ENCODE measurements around the gene RIN1.
"Not testable (repeated sequence)": the region's sequence is repeated elsewhere in the genome, so short reads cannot be mapped to it uniquely, and the experiment has no call there.

Gene RIN1

DNA sequence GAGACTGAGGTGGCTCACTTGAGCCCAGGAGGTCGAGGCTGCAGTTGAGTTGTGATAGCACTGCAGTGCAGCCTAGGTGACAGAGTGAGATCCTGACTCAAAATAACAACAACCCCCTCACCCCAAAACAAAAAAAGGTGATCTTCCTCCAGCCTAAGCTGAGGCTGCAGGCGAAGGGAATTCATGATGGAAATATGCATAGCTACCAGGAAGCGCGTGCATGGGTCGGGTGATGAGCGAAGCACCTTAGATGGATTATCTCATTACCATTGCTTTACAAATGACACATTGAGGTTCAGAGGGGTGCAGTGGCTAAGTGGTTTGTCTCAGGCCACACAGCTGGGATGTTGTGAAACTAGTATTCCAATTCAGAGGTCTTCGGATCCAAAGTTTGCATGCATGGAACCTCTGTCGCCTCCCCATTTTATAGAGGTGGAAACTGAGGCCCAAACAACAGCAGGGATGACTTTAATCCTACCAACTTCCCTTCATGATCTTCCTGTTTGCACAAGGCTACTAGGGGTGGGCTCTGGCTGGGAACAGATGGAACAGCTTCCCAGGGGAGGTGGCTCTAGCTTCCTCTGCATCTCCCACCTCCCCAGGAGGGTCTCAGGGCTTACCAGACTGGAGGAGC lies 30.7 kb upstream of the RIN1 start:
- no peak overlapping the region for H3K27ac ChIP-seq (ENCODE audit: low read depth, low read length)
- no peak overlapping the region for H3K9ac ChIP-seq (ENCODE audit: low read length)
- H3K4me3 ChIP-seq (ENCODE audit: low read depth, low read length), result no peak overlapping the region
- H3K9me3 ChIP-seq (ENCODE audit: control insufficient read depth, insufficient read depth, low read depth, low read length), result no peaks in the 10 kb centered on the region
- H3K36me3 ChIP-seq (ENCODE audit: control insufficient read depth, insufficient read depth, low read length), result peaks cover 70% of the 10 kb centered on the region
- no peaks in the 10 kb centered on the region for H3K27me3 ChIP-seq (ENCODE audit: control insufficient read depth, insufficient read depth, low read length)
- peaks cover 11% of the 10 kb centered on the region for H3K4me1 ChIP-seq (ENCODE audit: control insufficient read depth, insufficient read depth, low read length)

- Histone ChIP-seq H3K4me1 (ENCODE audit: control insufficient read depth, insufficient read depth, low read length) (peaks cover 11% of the 10 kb centered on the region), H3K27me3 (ENCODE audit: control insufficient read depth, insufficient read depth, low read length) (no peaks in the 10 kb centered on the region), H3K9me3 (ENCODE audit: control insufficient read depth, insufficient read depth, low read depth, low read length) (no peaks in the 10 kb centered on the region), H3K27ac (ENCODE audit: low read depth, low read length) (no peak overlapping the region), H3K36me3 (ENCODE audit: control insufficient read depth, insufficient read depth, low read length) (peaks cover 76% of the 10 kb centered on the region), H3K4me3 (ENCODE audit: low read depth, low read length) (no peak overlapping the region), H3K9ac (ENCODE audit: low read length) (no peak overlapping the region)
Observed at GRCh38 chr11:66365711-66366619, 29.7 kb upstream of the RIN1 start.

- peaks cover 10% of the 10 kb centered on the region for H3K4me1 ChIP-seq (ENCODE audit: control insufficient read depth, insufficient read depth, low read length)
- H3K9me3 ChIP-seq (ENCODE audit: control insufficient read depth, insufficient read depth, low read depth, low read length), result no peaks in the 10 kb centered on the region
- no peak overlapping the region for H3K9ac ChIP-seq (ENCODE audit: low read length)
- H3K27me3 ChIP-seq (ENCODE audit: control insufficient read depth, insufficient read depth, low read length), result no peaks in the 10 kb centered on the region
- no peak overlapping the region for H3K4me3 ChIP-seq (ENCODE audit: low read depth, low read length)
- H3K36me3 ChIP-seq (ENCODE audit: control insufficient read depth, insufficient read depth, low read length), result peaks cover 76% of the 10 kb centered on the region
- H3K27ac ChIP-seq (ENCODE audit: low read depth, low read length), result no peak overlapping the region
Observed at GRCh38 chr11:66365166-66365565, 28.9 kb upstream of the RIN1 start.

DNA sequence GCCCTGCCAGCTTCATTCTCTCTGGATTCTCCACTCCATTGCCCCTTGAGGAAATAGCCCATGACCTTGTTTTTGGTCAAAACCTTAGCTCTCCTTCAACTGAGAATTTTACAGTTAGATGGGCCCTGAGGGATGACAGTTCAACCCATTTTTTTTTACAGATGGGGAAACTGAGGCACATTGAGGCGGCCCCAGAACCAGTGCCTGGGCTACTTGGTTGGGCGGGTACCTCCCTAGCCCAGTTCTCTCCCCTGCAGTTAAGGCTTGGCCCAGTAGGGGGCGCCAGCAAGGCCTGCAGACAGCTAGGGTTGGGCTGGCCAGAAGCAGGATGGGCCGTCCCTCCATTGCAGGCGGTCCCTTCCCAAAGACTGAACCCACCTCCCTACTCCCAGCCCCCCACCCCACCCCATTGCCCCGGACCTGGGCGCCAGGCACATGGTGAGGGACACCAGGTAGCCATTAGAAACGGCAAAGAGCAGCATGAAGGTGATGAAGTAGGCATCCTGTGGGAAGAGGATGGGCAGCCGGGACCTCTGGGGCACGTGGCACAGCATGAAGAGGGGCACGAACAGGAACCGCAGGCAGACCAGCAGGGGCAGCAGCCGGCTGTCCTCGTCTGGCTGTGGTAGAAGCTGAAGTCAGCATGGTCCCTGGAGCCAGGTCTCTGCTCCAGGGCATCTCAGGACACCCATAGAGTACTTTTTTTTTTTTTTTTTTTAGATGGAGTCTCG lies 27.7 kb upstream of the RIN1 start:
- Histone ChIP-seq H3K27ac (ENCODE audit: low read depth, low read length) (no peak overlapping the region), H3K27me3 (ENCODE audit: control insufficient read depth, insufficient read depth, low read length) (no peaks in the 10 kb centered on the region), H3K9ac (ENCODE audit: low read length) (no peak overlapping the region), H3K9me3 (ENCODE audit: control insufficient read depth, insufficient read depth, low read depth, low read length) (no peaks in the 10 kb centered on the region), H3K36me3 (ENCODE audit: control insufficient read depth, insufficient read depth, low read length) (peaks cover 72% of the 10 kb centered on the region), H3K4me1 (ENCODE audit: control insufficient read depth, insufficient read depth, low read length) (peaks cover 2% of the 10 kb centered on the region; the same call in 1 of the 2 replicates), H3K4me3 (ENCODE audit: low read depth, low read length) (no peak overlapping the region)

GRCh38 chr11:66363187-66363601 lies 27.0 kb upstream of the RIN1 start:
- H3K4me1 ChIP-seq (ENCODE audit: control insufficient read depth, insufficient read depth, low read length), result peaks cover 2% of the 10 kb centered on the region; the same call in 1 of the 2 replicates
- H3K9ac ChIP-seq (ENCODE audit: low read length), result no peak overlapping the region
- H3K9me3 ChIP-seq (ENCODE audit: control insufficient read depth, insufficient read depth, low read depth, low read length), result no peaks in the 10 kb centered on the region
- peaks cover 64% of the 10 kb centered on the region for H3K36me3 ChIP-seq (ENCODE audit: control insufficient read depth, insufficient read depth, low read length)
- no peak overlapping the region for H3K27ac ChIP-seq (ENCODE audit: low read depth, low read length)
- H3K27me3 ChIP-seq (ENCODE audit: control insufficient read depth, insufficient read depth, low read length), result no peaks in the 10 kb centered on the region
- H3K4me3 ChIP-seq (ENCODE audit: low read depth, low read length), result no peak overlapping the region

DNA sequence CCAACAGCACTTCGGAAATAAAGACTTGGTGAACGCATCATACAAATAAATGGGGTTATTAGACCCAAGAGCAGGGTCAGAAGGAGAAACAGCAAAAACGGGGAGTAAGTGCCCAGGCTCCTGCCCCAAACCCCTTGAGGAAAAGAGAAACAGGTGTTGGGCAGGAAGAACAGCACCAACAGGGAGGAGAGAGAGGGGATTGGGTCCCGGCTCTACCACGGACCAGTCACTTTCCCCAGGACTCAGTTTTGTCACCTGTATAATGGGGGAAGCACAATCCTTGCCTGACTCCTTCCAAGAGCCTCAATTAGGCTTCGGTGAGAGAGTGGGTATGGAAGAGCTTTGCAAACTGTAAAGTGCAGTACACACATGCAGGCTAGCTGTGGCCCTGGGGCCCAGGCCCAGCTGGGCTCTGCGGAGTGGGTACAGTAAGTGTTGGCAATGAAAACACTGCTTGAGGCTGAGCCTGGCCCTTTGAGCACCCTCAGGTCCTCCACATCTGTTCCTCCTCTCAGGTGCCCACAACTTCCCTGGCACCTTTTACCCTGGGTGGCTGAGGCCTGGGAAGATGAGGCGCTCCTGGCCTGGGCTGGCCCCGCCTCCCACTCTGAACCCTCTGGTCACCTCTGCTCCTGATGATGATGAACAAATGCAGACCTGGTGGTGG lies 26.4 kb upstream of the RIN1 start:
- Histone ChIP-seq H3K4me3 (ENCODE audit: low read depth, low read length) (no peak overlapping the region), H3K4me1 (ENCODE audit: control insufficient read depth, insufficient read depth, low read length) (peaks cover 2% of the 10 kb centered on the region; the same call in 1 of the 2 replicates), H3K9me3 (ENCODE audit: control insufficient read depth, insufficient read depth, low read depth, low read length) (no peaks in the 10 kb centered on the region), H3K36me3 (ENCODE audit: control insufficient read depth, insufficient read depth, low read length) (peaks cover 58% of the 10 kb centered on the region), H3K27me3 (ENCODE audit: control insufficient read depth, insufficient read depth, low read length) (no peaks in the 10 kb centered on the region), H3K27ac (ENCODE audit: low read depth, low read length) (no peak overlapping the region), H3K9ac (ENCODE audit: low read length) (no peak overlapping the region)

GRCh38 chr11:66361502-66361941 lies 25.3 kb upstream of the RIN1 start:
- Histone ChIP-seq H3K9ac (ENCODE audit: low read length) (no peak overlapping the region), H3K4me3 (ENCODE audit: low read depth, low read length) (no peak overlapping the region), H3K9me3 (ENCODE audit: control insufficient read depth, insufficient read depth, low read depth, low read length) (no peaks in the 10 kb centered on the region), H3K36me3 (ENCODE audit: control insufficient read depth, insufficient read depth, low read length) (peaks cover 48% of the 10 kb centered on the region), H3K27me3 (ENCODE audit: control insufficient read depth, insufficient read depth, low read length) (no peaks in the 10 kb centered on the region), H3K4me1 (ENCODE audit: control insufficient read depth, insufficient read depth, low read length) (peaks cover 2% of the 10 kb centered on the region; the same call in 1 of the 2 replicates), H3K27ac (ENCODE audit: low read depth, low read length) (no peak overlapping the region)

- no peak overlapping the region for H3K9ac ChIP-seq (ENCODE audit: low read length)
- H3K27me3 ChIP-seq (ENCODE audit: control insufficient read depth, insufficient read depth, low read length), result no peaks in the 10 kb centered on the region
- H3K27ac ChIP-seq (ENCODE audit: low read depth, low read length), result no peak overlapping the region
- H3K4me1 ChIP-seq (ENCODE audit: control insufficient read depth, insufficient read depth, low read length), result peaks cover 2% of the 10 kb centered on the region; the same call in 1 of the 2 replicates
- H3K4me3 ChIP-seq (ENCODE audit: low read depth, low read length), result no peak overlapping the region
- peaks cover 38% of the 10 kb centered on the region for H3K36me3 ChIP-seq (ENCODE audit: control insufficient read depth, insufficient read depth, low read length)
- H3K9me3 ChIP-seq (ENCODE audit: control insufficient read depth, insufficient read depth, low read depth, low read length), result no peaks in the 10 kb centered on the region
Observed at GRCh38 chr11:66360406-66361073, 24.3 kb upstream of the RIN1 start.

GRCh38 chr11:66359662-66360087 lies 23.4 kb upstream of the RIN1 start:
- H3K4me3 ChIP-seq (ENCODE audit: low read depth, low read length), result no peak overlapping the region
- peaks cover 30% of the 10 kb centered on the region for H3K36me3 ChIP-seq (ENCODE audit: control insufficient read depth, insufficient read depth, low read length)
- H3K9ac ChIP-seq (ENCODE audit: low read length), result no peak overlapping the region
- H3K27ac ChIP-seq (ENCODE audit: low read depth, low read length), result no peak overlapping the region
- no peaks in the 10 kb centered on the region for H3K9me3 ChIP-seq (ENCODE audit: control insufficient read depth, insufficient read depth, low read depth, low read length)
- no peaks in the 10 kb centered on the region for H3K27me3 ChIP-seq (ENCODE audit: control insufficient read depth, insufficient read depth, low read length)
- peaks cover 2% of the 10 kb centered on the region; the same call in 1 of the 2 replicates for H3K4me1 ChIP-seq (ENCODE audit: control insufficient read depth, insufficient read depth, low read length)

GRCh38 chr11:66350560-66351235 lies 14.5 kb upstream of the RIN1 start:
- H3K27me3 ChIP-seq (ENCODE audit: control insufficient read depth, insufficient read depth, low read length); H3K27ac ChIP-seq (ENCODE audit: low read depth, low read length); H3K36me3 ChIP-seq (ENCODE audit: control insufficient read depth, insufficient read depth, low read length); H3K9ac ChIP-seq (ENCODE audit: low read length); H3K9me3 ChIP-seq (ENCODE audit: control insufficient read depth, insufficient read depth, low read depth, low read length); H3K4me1 ChIP-seq (ENCODE audit: control insufficient read depth, insufficient read depth, low read length); H3K4me3 ChIP-seq (ENCODE audit: low read depth, low read length): not testable (repeated sequence)
